HG03097 (cell line): ENCODE results near the gene TMEM163.
"Not testable (repeated sequence)": the region's sequence is repeated elsewhere in the genome, so short reads cannot be mapped to it uniquely, and the experiment has no call there.

Source experiments
- ATAC-seq: cut with Tn5 transposase; IDR thresholded peaks from one replicate; pipeline ENCODE4 v1.9.1; 2021; ENCODE audit not compliant: unreplicated experiment, low FRiP score

TMEM163 gene

DNA sequence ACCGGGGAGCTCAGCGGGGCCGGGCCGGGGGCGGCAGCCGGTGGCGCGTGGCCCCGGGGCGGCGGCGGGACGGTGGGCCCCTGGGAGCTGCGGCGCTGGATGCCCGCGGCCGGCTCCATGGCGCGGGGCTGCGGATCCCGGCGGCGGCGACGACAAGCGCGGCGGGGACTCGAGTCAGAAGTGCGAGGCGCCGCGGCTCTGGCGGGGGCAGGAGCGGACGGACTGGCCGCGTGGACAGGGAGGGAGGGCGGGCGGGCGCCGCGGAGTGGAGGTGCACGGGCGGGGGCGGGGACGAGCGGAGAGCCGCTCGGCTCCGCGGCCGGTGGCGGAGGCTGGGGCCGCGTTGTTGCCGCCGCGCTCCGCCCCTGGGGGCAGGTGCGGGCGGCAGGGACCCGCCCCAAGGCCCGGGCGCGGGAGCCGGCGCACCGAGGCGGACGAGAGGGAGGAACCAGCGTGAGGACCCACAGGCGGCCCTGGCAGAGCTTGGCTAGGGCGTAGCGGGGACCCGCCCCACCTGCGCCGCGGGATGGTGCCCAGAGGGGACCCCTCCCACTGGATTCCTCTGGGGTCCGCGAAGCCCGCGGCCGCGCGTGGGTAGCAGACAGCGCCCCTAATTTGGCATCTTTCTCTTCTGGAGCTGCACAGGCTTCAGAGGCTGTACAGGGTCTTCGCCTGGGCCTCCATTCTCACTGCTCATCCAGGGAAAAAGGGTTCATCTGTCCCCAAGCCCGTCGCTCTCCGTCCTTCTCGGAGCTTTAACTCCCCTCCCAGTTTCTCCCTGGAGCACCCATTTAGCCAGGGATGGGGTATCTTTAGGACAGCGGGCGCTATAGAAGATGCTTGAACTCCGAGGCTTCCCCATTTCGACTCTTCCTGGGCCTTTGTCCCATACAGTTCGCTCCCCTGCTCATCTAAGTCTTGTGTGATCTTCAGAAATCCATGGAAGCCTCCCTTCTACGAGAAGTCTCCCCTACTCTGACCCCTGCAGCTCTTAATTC, at the start of gene TMEM163:
Gene TMEM163, minus strand, starts transcription at position 184 of the 998 bp plus-strand sequence.
- no peak for ATAC-seq

GRCh38 chr2:134766583-134766982, 47.8 kb upstream of the TMEM163 start:
- ATAC-seq, result no peak

DNA sequence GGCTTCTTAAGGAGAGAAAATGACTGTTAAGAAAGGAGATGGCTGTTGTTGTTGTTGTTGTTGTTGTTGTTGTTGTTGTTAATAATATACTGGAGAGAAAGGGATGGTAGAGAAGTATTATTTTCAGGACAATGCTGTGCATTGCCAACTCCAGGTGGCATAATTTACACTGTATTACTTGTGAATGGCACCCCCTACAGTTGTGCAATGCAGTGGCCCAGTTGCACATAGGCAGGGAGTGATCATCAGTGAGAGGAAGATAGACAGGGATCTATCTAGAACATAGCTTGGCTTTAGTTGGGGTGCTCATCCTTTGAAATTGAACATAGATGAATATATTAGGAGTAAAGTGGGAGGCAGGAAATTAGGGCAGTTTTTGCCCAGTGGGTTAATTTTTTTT, 47.2 kb upstream of the TMEM163 start:
- ATAC-seq, result no peak

DNA sequence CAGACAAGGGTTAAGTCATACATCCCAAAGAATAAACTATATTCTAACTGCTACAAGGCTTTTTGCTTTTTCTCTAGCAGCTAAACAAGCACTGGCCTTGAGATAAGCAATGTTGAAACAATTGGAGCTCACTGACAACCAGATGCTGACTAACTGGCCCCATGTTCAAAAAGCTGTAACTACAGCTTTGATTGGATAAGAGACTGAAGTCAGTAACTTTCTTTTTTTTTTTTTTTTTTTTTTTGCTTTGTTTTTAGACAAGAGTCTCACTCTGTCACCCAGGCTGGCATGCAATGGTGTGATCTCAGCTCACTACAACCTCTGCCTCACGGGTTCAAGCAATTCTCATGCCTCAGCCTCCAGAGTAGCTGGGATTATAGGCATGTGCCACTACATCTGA, 45.4 kb upstream of the TMEM163 start:
- no peak for ATAC-seq

- no peak for ATAC-seq
Observed at GRCh38 chr2:134763164-134763710, 44.4 kb upstream of the TMEM163 start.

GRCh38 chr2:134762508-134762907, 43.7 kb upstream of the TMEM163 start:
- no peak for ATAC-seq

DNA sequence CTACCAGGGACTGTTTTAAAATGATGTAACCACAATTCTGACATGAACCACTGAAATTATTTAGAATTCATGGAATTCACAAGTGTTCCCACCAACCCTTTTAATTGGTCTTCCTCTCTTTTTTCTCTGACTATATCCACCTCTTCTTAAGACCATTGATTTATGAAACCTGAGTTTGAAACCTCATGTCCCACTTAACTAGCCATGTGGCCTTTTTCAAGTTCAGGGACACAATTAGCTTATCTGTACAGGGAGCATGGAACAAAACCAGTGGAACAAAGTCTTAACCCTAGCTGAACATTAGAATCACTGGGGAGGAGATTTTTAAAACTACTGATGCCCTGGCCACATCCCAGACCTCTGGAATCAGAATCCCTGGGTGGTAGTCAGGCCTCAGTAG, 41.6 kb upstream of the TMEM163 start:
- ATAC-seq, result no peak

- peak; percentile 89 for ATAC-seq
Observed at GRCh38 chr2:134758633-134759032, 39.8 kb upstream of the TMEM163 start.

GRCh38 chr2:134751981-134752380, 33.2 kb upstream of the TMEM163 start:
- ATAC-seq, result not testable (repeated sequence)

DNA sequence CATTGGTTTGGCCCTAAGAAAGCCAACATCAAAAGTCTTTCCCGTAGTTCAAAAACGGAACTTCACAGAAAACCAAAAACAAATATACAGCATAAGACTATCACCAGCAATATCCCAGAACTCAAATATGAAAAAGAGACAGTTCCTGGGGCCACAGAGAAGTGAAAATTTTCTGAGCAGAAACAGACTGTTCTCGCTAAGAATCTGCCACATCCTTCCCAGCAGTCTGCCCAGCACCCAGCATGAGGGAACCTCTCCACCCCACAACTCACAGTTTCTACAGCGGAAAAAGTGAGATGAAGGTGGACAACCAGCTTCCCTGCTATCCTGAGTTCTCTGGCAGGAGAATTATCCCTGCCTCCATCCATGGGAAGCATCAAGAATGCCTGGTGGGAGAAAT, 26.7 kb upstream of the TMEM163 start:
- no peak for ATAC-seq

DNA sequence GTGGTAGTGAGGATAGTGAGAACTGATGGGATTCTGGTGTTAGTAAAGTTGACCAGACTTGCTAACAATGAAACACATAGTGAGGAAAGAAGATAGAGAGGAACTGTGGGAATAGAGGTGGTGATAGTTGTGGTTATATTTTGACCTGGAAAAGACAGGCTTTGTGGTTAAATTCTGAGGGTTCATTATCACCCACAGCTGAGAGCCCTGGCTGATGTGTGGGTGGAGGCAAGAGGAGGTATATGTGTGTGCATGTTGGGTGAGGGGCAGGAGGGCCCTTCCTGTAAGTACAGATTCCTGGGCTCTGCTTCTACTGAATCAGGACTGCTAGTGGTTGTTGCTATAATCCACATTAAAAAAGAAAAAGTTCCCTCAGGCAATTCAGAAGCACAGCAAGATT, 26.2 kb upstream of the TMEM163 start:
- ATAC-seq, result no peak

DNA sequence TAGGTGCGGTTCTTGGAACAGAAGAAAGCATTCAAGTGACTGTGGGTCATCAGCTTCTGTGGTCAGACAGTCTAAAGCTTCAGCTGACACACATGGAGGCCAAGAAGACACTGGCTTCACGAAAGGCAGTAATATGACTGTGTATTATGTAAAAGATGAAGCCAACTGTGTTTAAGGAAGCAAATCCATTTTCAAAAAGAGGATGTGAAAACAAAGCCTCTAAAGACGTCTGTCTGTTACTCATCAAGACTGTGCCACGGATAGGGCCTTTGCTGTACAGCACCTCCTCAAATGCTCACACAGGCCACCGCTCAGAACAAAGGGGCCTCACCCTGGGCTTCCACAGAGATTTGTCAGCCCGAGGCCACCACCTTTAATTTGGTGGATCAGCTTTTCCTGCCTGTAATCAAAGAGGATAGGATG, 21.1 kb upstream of the TMEM163 start:
- ATAC-seq, result peak; percentile 97

GRCh38 chr2:134739236-134739878, 20.6 kb upstream of the TMEM163 start:
- ATAC-seq, result no peak

DNA sequence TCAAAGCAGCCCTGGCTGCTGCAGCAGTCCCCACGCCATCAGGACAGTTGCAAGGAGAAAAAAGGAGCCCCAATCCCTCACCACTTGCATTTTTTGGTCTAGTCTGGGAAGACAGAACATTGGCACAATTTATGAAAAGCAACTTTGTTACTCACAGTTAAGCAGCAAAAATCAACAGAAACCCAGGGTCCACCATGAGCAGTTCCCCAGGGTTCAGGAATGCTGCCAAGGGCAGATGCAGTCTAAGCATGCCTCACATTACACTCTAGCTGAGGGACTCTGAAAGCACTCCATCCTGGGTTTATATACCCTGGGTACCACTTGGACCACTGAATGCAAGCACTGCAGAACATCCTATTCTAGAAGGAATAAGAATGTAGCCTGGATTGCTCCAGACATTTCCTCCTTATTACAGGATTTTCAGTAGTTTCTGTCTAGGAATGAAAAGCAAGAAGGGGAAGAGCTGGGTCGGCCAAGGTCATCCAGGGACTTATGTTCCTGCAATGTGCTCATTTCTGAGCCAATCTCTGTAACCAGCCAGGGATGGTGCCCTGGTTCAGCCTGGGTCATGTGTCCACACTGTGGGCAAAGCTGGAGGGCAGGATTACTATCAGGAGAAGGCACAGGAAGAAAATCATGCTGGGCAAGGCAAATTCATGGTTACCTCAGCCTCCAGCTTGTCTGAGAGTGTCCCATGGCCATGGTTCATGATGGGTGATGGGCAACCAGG, 19.5 kb upstream of the TMEM163 start:
- no peak for ATAC-seq

- no peak for ATAC-seq
Observed at GRCh38 chr2:134737671-134738070, 18.9 kb upstream of the TMEM163 start.

GRCh38 chr2:134736167-134736880, 17.5 kb upstream of the TMEM163 start:
- no peak for ATAC-seq

DNA sequence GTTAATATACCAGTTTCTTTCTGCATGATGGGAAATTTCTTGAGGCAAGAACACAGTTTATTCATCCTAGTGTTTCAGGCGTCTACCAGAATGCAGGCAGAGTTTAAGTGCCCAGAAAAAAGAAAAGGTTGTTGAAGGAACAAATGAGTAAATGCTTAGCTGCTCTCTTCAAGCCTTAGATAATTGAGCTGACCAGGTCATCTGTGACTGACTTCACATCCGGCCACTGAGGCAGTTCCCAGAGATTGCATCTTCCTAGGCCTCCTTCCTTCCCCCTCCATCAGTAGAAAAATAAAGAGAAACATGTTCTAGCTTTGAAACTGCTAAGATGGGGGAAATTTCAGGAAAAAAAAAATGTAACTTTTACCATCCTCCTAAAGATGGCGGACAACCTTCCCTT, 9.4 kb upstream of the TMEM163 start:
- ATAC-seq, result no peak

GRCh38 chr2:134727385-134727784, 8.6 kb upstream of the TMEM163 start:
- no peak for ATAC-seq

DNA sequence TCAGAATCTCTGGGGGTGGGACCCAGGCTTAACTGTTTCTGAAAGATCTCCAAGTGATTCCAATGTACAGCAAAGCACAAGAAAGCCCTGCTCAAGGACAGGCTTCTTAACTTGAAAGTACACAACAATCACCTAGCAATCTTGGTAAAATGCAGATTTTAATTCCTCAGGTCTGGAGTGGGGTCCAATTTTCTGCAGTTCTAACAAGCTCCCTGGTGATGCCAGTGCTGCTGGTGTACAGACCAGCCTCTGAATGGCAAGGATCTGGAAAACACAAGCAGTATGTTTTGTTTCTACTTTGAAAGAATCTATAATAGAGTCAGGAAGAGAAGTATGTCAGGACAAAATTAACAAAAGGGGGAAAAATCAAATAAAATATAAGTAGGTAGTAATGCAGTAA, 7.8 kb upstream of the TMEM163 start:
- no peak for ATAC-seq

- no peak for ATAC-seq
Observed at GRCh38 chr2:134725876-134726275, 7.1 kb upstream of the TMEM163 start.
